GM12874 (cell line): ENCODE measurements around the gene RAD51B.

Source experiments
- CTCF ChIP-seq: IDR thresholded peaks from 2 replicates; pipeline ENCODE4 v1.5.1; 2011; ENCODE audit warnings: low read depth, mild to moderate bottlenecking, control low read depth, low read length, moderate library complexity; ENCODE audit not compliant: insufficient read depth

Gene RAD51B

GRCh38 chr14:68627868-68628604 lies 808.5 kb downstream of the RAD51B start:
- TF ChIP-seq CTCF = no peak

- no peak for TF ChIP-seq CTCF
Observed at GRCh38 chr14:68628605-68629310, 809.2 kb downstream of the RAD51B start.

GRCh38 chr14:68630081-68630571 lies 810.5 kb downstream of the RAD51B start:
- TF ChIP-seq CTCF = no peak

- TF ChIP-seq CTCF = no peak
Observed at GRCh38 chr14:68630611-68631393, 811.2 kb downstream of the RAD51B start.

GRCh38 chr14:68631394-68632053 lies 811.9 kb downstream of the RAD51B start:
- TF ChIP-seq CTCF = no peak

GRCh38 chr14:68632054-68632895 lies 812.7 kb downstream of the RAD51B start:
- no peak for TF ChIP-seq CTCF
